ENCODE measurements around the gene INPP5B. TPM values are rescaled to one million over a fixed set of nuclear protein-coding genes. Genes with fewer than 3 reads are reported as not detected.
A peak's percentile ranks its signal among the peaks of the same experiment; 100 is the strongest.

Gene INPP5B
- total RNA-seq, 1 donor from 2014 or later = 8.7 TPM

- DNase-seq (no peak), ATAC-seq (ENCODE audit: poor library complexity) (no peak)
- intact Hi-C loops (cut with DNase I) = no loop called here
These were observed 122.9 kb downstream of the INPP5B start for GRCh38 chr1:37824001-37824400.

GRCh38 chr1:37822906-37823815, 123.7 kb downstream of the INPP5B start:
- no peak for DNase-seq
- no peak for ATAC-seq (ENCODE audit: poor library complexity)
- intact Hi-C loops (cut with DNase I) = no loop called here

GRCh38 chr1:37821481-37821880, 125.4 kb downstream of the INPP5B start:
- intact Hi-C loops (cut with DNase I) = no loop called here
- no peak for ATAC-seq (ENCODE audit: poor library complexity)
- DNase-seq = no peak

GRCh38 chr1:37817481-37817880, 129.4 kb downstream of the INPP5B start:
- peak; percentile 66 for ATAC-seq (ENCODE audit: poor library complexity)
- intact Hi-C loops (cut with DNase I) = no loop called here
- DNase-seq = peak; percentile 54

GRCh38 chr1:37814252-37814651, 132.6 kb downstream of the INPP5B start:
- intact Hi-C loops (cut with DNase I) = no loop called here
- ATAC-seq (ENCODE audit: poor library complexity) (no peak), DNase-seq (no peak)

- intact Hi-C loops (cut with DNase I) = no loop called here
- ATAC-seq (ENCODE audit: poor library complexity) (no peak), DNase-seq (no peak)
These were observed 133.2 kb downstream of the INPP5B start for GRCh38 chr1:37813529-37814145.

GRCh38 chr1:37811027-37811655, 135.7 kb downstream of the INPP5B start:
- ATAC-seq (ENCODE audit: poor library complexity) = no peak
- intact Hi-C loops (cut with DNase I) = no loop called here
- peak; percentile 81 for DNase-seq

Other genes starting within 250 kb of the INPP5B start
- gene EPHA10, start 181.9 kb downstream of the INPP5B start, total RNA-seq = 0.13 TPM
- gene MANEAL, start 153.2 kb downstream of the INPP5B start, total RNA-seq = 0.91 TPM
- gene C1orf122, start 139.3 kb downstream of the INPP5B start, total RNA-seq = 52.2 TPM
- gene YRDC, start 138.8 kb downstream of the INPP5B start, total RNA-seq = 4.5 TPM
- gene MTF1, start 87.5 kb downstream of the INPP5B start, total RNA-seq = 12.5 TPM
- gene SF3A3, start 43.0 kb upstream of the INPP5B start, total RNA-seq = 23.5 TPM
- 25.4 TPM for gene FHL3, start 58.5 kb upstream of the INPP5B start, total RNA-seq
- 46.5 TPM for gene UTP11, start 65.7 kb upstream of the INPP5B start, total RNA-seq
- 0.16 TPM for gene POU3F1, start 99.7 kb upstream of the INPP5B start, total RNA-seq

Data from Right ventricle myocardium superior (tissue), 1 donor.